ENCODE data around the gene FRMPD1.
A peak's percentile ranks its signal among the peaks of the same experiment; 100 is the strongest.
"Not testable (repeated sequence)": the region's sequence is repeated elsewhere in the genome, so short reads cannot be mapped to it uniquely, and the experiment has no call there.

FRMPD1 gene

GRCh38 chr9:37732952-37733351 is 82.2 kb downstream of the FRMPD1 start:
- DNase-seq (ENCODE audit: low read depth, low spot score) = no peak

GRCh38 chr9:37739222-37739621 is 88.5 kb downstream of the FRMPD1 start:
- no peak for DNase-seq (ENCODE audit: low read depth, low spot score)

- no peak for DNase-seq (ENCODE audit: low read depth, low spot score)
Observed at GRCh38 chr9:37740128-37740527, 89.4 kb downstream of the FRMPD1 start.

GRCh38 chr9:37740631-37741328 is 90.0 kb downstream of the FRMPD1 start:
- DNase-seq (ENCODE audit: low read depth, low spot score) = no peak

GRCh38 chr9:37745970-37746369 is 95.2 kb downstream of the FRMPD1 start:
- DNase-seq (ENCODE audit: low read depth, low spot score) = no peak

- no peak for DNase-seq (ENCODE audit: low read depth, low spot score)
Observed at GRCh38 chr9:37746448-37747270, 95.9 kb downstream of the FRMPD1 start.

- DNase-seq (ENCODE audit: low read depth, low spot score) = no peak
Observed at GRCh38 chr9:37747271-37747753, 96.6 kb downstream of the FRMPD1 start.

GRCh38 chr9:37749129-37749528 is 98.4 kb downstream of the FRMPD1 start:
- no peak for DNase-seq (ENCODE audit: low read depth, low spot score)

GRCh38 chr9:37751186-37751585 is 100.4 kb downstream of the FRMPD1 start:
- no peak for DNase-seq (ENCODE audit: low read depth, low spot score)

GRCh38 chr9:37751704-37752103 is 101.0 kb downstream of the FRMPD1 start:
- not testable (repeated sequence) for DNase-seq (ENCODE audit: low read depth, low spot score)

- not testable (repeated sequence) for DNase-seq (ENCODE audit: low read depth, low spot score)
Observed at GRCh38 chr9:37752112-37752511, 101.4 kb downstream of the FRMPD1 start.

GRCh38 chr9:37752642-37753488 is 102.1 kb downstream of the FRMPD1 start:
- DNase-seq (ENCODE audit: low read depth, low spot score) = no peak

GRCh38 chr9:37753489-37754190 is 102.9 kb downstream of the FRMPD1 start, which contains the start of gene TRMT10B:
Gene TRMT10B (plus strand): TSS chr9:37753805. CDS start chr9:37761932, 8,127 bp downstream.
- peak; percentile 25 for DNase-seq (ENCODE audit: low read depth, low spot score)

GRCh38 chr9:37758747-37759146 is 108.0 kb downstream of the FRMPD1 start:
- no peak for DNase-seq (ENCODE audit: low read depth, low spot score)

- no peak for DNase-seq (ENCODE audit: low read depth, low spot score)
Observed at GRCh38 chr9:37760416-37761161, 109.8 kb downstream of the FRMPD1 start.

- DNase-seq (ENCODE audit: low read depth, low spot score) = no peak
Observed at GRCh38 chr9:37761511-37761910, 110.8 kb downstream of the FRMPD1 start.

- not testable (repeated sequence) for DNase-seq (ENCODE audit: low read depth, low spot score)
Observed at GRCh38 chr9:37765263-37765662, 114.5 kb downstream of the FRMPD1 start.

- DNase-seq (ENCODE audit: low read depth, low spot score) = no peak
Observed at GRCh38 chr9:37769306-37769705, 118.6 kb downstream of the FRMPD1 start.

GRCh38 chr9:37769995-37770394 is 119.2 kb downstream of the FRMPD1 start:
- no peak for DNase-seq (ENCODE audit: low read depth, low spot score)

- no peak for DNase-seq (ENCODE audit: low read depth, low spot score)
Observed at GRCh38 chr9:37775216-37775919, 124.6 kb downstream of the FRMPD1 start.
